Measurements from ENCODE around the gene CATSPER3. TPM values are rescaled to one million over a fixed set of nuclear protein-coding genes. Genes with fewer than 3 reads are reported as not detected.

The CATSPER3 gene
- total RNA-seq, 4 donors from 2014 or later: 0.56 TPM; not detected in 3

DNA sequence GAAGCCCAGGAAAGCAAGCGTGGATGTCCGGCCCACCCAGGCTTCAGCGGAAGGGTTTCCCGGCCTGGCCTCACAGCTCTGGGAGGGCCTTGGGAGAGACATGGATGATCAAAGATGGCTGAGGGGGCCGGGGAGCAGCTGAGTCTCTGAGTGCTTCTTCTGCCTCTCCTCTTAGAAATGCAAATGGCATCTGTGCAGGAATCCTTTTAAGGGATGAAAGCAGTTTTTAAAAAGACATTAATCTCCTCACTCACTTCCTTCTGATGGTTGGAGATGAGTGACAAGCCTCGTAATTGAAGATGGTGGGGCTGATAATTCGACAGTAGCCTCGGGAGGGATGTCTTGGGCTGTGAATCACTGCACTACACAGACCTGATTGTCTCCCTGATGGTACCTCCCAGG, 90.6 kb downstream of the CATSPER3 start:
- no peak overlapping the region for H3K4me3 ChIP-seq (replicated peaks in 1 of 3)
- TF ChIP-seq, protein P1, sequence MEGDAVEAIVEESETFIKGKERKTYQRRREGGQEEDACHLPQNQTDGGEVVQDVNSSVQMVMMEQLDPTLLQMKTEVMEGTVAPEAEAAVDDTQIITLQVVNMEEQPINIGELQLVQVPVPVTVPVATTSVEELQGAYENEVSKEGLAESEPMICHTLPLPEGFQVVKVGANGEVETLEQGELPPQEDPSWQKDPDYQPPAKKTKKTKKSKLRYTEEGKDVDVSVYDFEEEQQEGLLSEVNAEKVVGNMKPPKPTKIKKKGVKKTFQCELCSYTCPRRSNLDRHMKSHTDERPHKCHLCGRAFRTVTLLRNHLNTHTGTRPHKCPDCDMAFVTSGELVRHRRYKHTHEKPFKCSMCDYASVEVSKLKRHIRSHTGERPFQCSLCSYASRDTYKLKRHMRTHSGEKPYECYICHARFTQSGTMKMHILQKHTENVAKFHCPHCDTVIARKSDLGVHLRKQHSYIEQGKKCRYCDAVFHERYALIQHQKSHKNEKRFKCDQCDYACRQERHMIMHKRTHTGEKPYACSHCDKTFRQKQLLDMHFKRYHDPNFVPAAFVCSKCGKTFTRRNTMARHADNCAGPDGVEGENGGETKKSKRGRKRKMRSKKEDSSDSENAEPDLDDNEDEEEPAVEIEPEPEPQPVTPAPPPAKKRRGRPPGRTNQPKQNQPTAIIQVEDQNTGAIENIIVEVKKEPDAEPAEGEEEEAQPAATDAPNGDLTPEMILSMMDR (IDR thresholded peaks at IDR 0.05): no peak
- TF ChIP-seq POLR2A (IDR thresholded peaks at IDR 0.05): no peak
- intact Hi-C loops (cut with DNase I): no loop called here
- H3K27ac ChIP-seq: no peak overlapping the region
- WGBS, 2 donors: 58 to 75% methylated on average over 4 to 8 of the region's 8 CpGs
- H3K9me3 ChIP-seq: no peaks in the 10 kb centered on the region
- H3K36me3 ChIP-seq: no peaks in the 10 kb centered on the region
- DNase-seq: no peak
- H3K4me1 ChIP-seq: no peaks in the 10 kb centered on the region
- no peaks in the 10 kb centered on the region for H3K27me3 ChIP-seq

DNA sequence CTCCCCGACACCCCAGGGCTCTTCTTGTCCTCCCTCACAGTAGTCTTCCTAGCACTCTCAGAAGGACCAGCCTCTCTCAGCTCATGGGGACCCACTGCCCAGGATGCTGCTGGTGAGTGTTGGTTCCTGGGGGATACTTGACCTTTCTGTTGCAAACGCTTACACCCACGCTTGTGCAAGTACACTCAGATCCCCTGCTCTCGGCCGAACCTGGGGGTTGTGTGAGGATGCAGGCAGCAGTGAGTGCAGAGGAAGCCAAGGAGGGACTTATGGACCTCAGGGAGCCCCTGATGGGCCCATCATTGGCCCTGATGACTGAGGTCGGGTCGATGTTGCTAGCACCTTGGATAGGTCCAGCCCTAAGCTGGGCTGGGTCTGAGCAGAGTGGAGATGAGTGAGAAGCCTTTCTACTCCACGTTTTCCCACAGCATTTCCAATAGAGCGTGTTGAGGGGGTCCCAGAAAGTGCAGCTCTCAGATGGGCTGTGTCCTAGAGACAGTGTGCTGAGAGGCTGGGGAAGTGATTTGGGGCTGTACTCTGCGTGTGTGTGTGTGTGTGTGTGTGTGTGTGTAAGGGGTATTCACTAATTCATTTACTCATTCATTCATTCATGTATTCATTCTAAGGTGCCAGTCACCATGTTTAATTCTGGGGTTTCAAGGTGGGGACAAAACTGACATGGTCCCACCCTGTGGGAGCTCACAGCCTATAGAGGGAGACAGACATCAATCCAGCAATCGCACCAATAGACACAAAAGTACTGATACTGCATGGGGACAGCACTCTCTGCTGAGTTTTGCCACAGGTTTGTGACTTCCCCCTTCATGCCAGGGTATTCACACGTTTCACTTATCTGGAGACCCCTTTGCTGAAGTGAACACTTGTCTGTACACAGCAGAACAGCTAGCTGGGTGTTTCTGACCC, 91.6 kb downstream of the CATSPER3 start:
- WGBS, 2 donors: 71 to 77% methylated on average over 8 to 12 of the region's 12 CpGs
- Histone ChIP-seq H3K27ac (no peak overlapping the region), H3K4me3 (replicated peaks in 1 of 3) (no peak overlapping the region), H3K36me3 (no peaks in the 10 kb centered on the region), H3K27me3 (no peaks in the 10 kb centered on the region), H3K9me3 (no peaks in the 10 kb centered on the region), H3K4me1 (no peaks in the 10 kb centered on the region)
- DNase-seq: no peak
- intact Hi-C loops (cut with DNase I): no loop called here
- no peak for TF ChIP-seq POLR2A (IDR thresholded peaks at IDR 0.05)
- TF ChIP-seq, protein P1 (IDR thresholded peaks at IDR 0.05): no peak

DNA sequence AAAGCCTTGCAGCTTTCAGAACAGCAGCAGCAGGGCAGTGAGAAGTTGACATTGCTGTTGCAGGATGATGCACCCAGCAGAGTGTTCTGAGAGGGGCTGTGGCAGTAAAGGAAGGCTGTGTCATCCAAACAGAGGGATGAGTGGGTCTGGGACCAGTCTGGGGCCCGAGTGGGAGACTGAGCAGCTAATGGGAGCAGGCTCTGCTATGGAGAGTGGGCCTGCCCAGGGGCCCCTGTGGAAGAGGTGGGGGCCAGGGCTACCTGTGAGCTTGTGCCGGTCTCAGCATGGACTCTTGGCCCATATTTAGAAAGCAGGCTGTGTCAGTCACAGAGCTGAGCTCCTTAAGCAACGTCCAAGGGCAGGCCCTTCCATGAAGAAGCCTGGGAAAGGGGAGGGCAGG, 92.3 kb downstream of the CATSPER3 start:
- Histone ChIP-seq H3K4me1 (no peaks in the 10 kb centered on the region), H3K36me3 (no peaks in the 10 kb centered on the region), H3K9me3 (no peaks in the 10 kb centered on the region), H3K4me3 (replicated peaks in 1 of 3) (no peak overlapping the region), H3K27me3 (no peaks in the 10 kb centered on the region), H3K27ac (no peak overlapping the region)
- intact Hi-C loops (cut with DNase I): no loop called here
- TF ChIP-seq POLR2A (IDR thresholded peaks at IDR 0.05): no peak
- TF ChIP-seq, protein P1 (IDR thresholded peaks at IDR 0.05): no peak
- no peak for DNase-seq
- 64 to 82% methylated on average over 3 of the region's 3 CpGs for WGBS, 2 donors

DNA sequence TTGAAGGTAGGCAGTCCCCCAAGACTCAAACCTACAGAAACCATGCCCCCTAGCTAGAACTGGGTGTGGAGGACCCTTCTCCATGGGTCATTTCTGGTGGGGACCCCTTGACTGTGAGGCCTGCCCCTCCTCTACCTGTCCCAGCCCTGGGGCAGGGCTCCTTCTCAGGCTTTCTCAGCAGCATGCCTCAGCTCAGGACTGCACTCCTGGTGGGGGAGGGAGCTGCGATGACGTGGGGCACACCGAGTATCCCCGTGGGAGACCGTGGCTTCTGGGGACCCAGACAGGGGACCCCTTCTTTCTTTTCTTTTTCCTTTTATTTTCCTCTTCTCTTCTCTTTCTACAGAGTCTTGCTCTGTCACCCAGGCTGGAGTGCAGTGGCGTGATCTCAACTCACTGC, 93.3 kb downstream of the CATSPER3 start:
- no peak for DNase-seq
- Histone ChIP-seq H3K4me1 (no peaks in the 10 kb centered on the region), H3K27ac (no peak overlapping the region), H3K27me3 (no peaks in the 10 kb centered on the region), H3K36me3 (no peaks in the 10 kb centered on the region), H3K9me3 (no peaks in the 10 kb centered on the region), H3K4me3 (replicated peaks in 1 of 3) (no peak overlapping the region)
- intact Hi-C loops (cut with DNase I): no loop called here
- TF ChIP-seq, protein P1 (IDR thresholded peaks at IDR 0.05): no peak
- TF ChIP-seq POLR2A (IDR thresholded peaks at IDR 0.05): no peak
- 87 to 88% methylated on average over 6 of the region's 6 CpGs for WGBS, 2 donors

MicroRNA genes within 50 kb of the gene (microRNA counts, 767-probe panel; counts per million panel counts)
- microRNA hsa-miR-4461: 0 counts per million in 2 donors

Small RNA genes within 50 kb of the gene (microRNA-seq; reads per million reads assigned to microRNA genes)
- gene MIR4461: not detected

Small RNA genes within 50 kb of the gene (small RNA-seq; reads per million reads assigned to genes)
- gene MIR4461 (not detected), gene MTND3P25 (not detected), gene MTND4LP30 (not detected)

Other genes starting within 250 kb of the CATSPER3 start
- gene CAMLG, start 229.4 kb upstream of the CATSPER3 start, total RNA-seq: 10 to 100 TPM; 20.7 to 64.9 (median 29.3) TPM
- gene DDX46, start 209.1 kb upstream of the CATSPER3 start, total RNA-seq: 10 to 100 TPM; 37.3 to 97.0 (median 63.6) TPM
- 10 to 100 TPM; 52.5 to 66.6 (median 61.0) TPM for gene C5orf24, start 121.9 kb upstream of the CATSPER3 start, total RNA-seq
- 100 to 1,000 TPM; 133 to 183 (median 153) TPM for gene TXNDC15, start 93.5 kb upstream of the CATSPER3 start, total RNA-seq
- 10 to 100 TPM; 12.6 to 24.4 (median 17.7) TPM for gene PCBD2, start 62.8 kb upstream of the CATSPER3 start, total RNA-seq
- gene PITX1, start 66.3 kb downstream of the CATSPER3 start, total RNA-seq: under 1 TPM in 2 of 4 donors, not detected in 2; 0.13 to 0.44 TPM